A549 (cell line): ENCODE results near the gene SELENOM.

Experiments used
- BCL3 ChIP-seq: fragments of >200 bp; sonication (Bioruptor Twin); formaldehyde crosslinking; IDR thresholded peaks from 3 replicates; pipeline ENCODE4 v1.6.1; 2016
- BHLHE40 ChIP-seq: IDR thresholded peaks from 2 replicates; pipeline ENCODE4 v1.6.1; 2012; ENCODE audit warnings: low read depth, low read length, inconsistent platforms
- CHD2 ChIP-seq: fragments of 150-350 bp; IDR thresholded peaks from 2 replicates; pipeline ENCODE4 v1.6.1; 2014; ENCODE audit warnings: low read length; ENCODE audit not compliant: partially characterized antibody
- EP300 ChIP-seq, 2 experiments: fragments of >200 bp; sonication (Bioruptor Twin); formaldehyde crosslinking; IDR thresholded peaks; 2 replicates in 1 of 2; 3 replicates in 1 of 2; pipeline ENCODE4 v1.6.1; 2016 to 2017
- FOSB ChIP-seq: fragments of 250-450 bp; sonication (Bioruptor Pico); IDR thresholded peaks from 2 replicates; pipeline ENCODE4 v1.5.0; 2020; ENCODE audit warnings: mild to moderate bottlenecking, moderate library complexity
- FOXS1 ChIP-seq: fragments of 250-450 bp; sonication (Bioruptor Pico); IDR thresholded peaks from 2 replicates; pipeline ENCODE4 v1.5.0; 2020; ENCODE audit warnings: mild to moderate bottlenecking, moderate library complexity
- JUN ChIP-seq, 2 experiments: fragments of >200 bp; sonication (Bioruptor Twin); formaldehyde crosslinking; IDR thresholded peaks; 2 replicates in 1 of 2; 3 replicates in 1 of 2; pipeline ENCODE4 v1.6.1; 2016 to 2017
- MAFK ChIP-seq: fragments of 450-650 bp; IDR thresholded peaks from 2 replicates; pipeline ENCODE4 v1.6.1; 2014; ENCODE audit not compliant: partially characterized antibody
- MAZ ChIP-seq: fragments of 150-350 bp; IDR thresholded peaks from 2 replicates; pipeline ENCODE4 v1.6.1; 2014; ENCODE audit warnings: antibody characterized with exemption, low read depth, low read length, borderline replicate concordance
- POLR2A ChIP-seq: IDR thresholded peaks from 2 replicates; pipeline ENCODE4 v1.6.1; 2012; ENCODE audit warnings: mild to moderate bottlenecking, low read length
- RAD21 ChIP-seq, 2 experiments: fragments of >200 bp in 1 of 2; sonication (Bioruptor Twin) in 1 of 2; formaldehyde crosslinking in 1 of 2; IDR thresholded peaks in 1 of 2; conservative IDR thresholded peaks in 1 of 2; 2 replicates in 1 of 2; 3 replicates in 1 of 2; pipeline ENCODE4 v1.6.1; 2012 to 2018; ENCODE audit warnings: inconsistent platforms in 1 of 2
- TF ChIP-seq, protein P1 (sequence below): fragments of >200 bp; sonication (Bioruptor Twin); formaldehyde crosslinking; IDR thresholded peaks from 3 replicates; pipeline ENCODE4 v1.5.1; 2016
- TF ChIP-seq, protein P2 (sequence below): fragments of 450-650 bp; IDR thresholded peaks from 2 replicates; pipeline ENCODE4 v1.6.1; 2014; ENCODE audit warnings: antibody characterized with exemption

- TF ChIP-seq CHD2 (no peak), FOSB (CRISPR knock-in tag) (no peak), MAZ (no peak), POLR2A (no peak), RAD21 (conservative IDR thresholded peaks at IDR 0.05 in 1 of 2, IDR thresholded peaks at IDR 0.05 in 1 of 2) (no peak), BCL3 (no peak), EP300 (IDR thresholded peaks at IDR 0.05) (no peak), JUN (IDR thresholded peaks at IDR 0.05) (no peak), FOXS1 (CRISPR knock-in tag) (no peak), BHLHE40 (no peak), MAFK (no peak)
- TF ChIP-seq, protein P1, sequence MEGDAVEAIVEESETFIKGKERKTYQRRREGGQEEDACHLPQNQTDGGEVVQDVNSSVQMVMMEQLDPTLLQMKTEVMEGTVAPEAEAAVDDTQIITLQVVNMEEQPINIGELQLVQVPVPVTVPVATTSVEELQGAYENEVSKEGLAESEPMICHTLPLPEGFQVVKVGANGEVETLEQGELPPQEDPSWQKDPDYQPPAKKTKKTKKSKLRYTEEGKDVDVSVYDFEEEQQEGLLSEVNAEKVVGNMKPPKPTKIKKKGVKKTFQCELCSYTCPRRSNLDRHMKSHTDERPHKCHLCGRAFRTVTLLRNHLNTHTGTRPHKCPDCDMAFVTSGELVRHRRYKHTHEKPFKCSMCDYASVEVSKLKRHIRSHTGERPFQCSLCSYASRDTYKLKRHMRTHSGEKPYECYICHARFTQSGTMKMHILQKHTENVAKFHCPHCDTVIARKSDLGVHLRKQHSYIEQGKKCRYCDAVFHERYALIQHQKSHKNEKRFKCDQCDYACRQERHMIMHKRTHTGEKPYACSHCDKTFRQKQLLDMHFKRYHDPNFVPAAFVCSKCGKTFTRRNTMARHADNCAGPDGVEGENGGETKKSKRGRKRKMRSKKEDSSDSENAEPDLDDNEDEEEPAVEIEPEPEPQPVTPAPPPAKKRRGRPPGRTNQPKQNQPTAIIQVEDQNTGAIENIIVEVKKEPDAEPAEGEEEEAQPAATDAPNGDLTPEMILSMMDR: no peak
- TF ChIP-seq, protein P2, sequence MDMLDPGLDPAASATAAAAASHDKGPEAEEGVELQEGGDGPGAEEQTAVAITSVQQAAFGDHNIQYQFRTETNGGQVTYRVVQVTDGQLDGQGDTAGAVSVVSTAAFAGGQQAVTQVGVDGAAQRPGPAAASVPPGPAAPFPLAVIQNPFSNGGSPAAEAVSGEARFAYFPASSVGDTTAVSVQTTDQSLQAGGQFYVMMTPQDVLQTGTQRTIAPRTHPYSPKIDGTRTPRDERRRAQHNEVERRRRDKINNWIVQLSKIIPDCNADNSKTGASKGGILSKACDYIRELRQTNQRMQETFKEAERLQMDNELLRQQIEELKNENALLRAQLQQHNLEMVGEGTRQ: no peak
Observed at GRCh38 chr22:31064369-31064768, 43.0 kb downstream of the SELENOM start.
